H1 (cell line): ENCODE results near the gene NHP2. TPM values are rescaled to one million over a fixed set of nuclear protein-coding genes. Genes with fewer than 3 reads are reported as not detected.
A peak's percentile ranks its signal among the peaks of the same experiment; 100 is the strongest.

Source experiments
- CTCF ChIA-PET: fragments of 300-600 bp; sonication (Branson Sonifier 250); formaldehyde crosslinking; loops from one replicate; lab custom pipeline; 2021; ENCODE audit not compliant: partially characterized antibody; lab: Charles Lee
- POLR2A ChIA-PET: fragments of 300-600 bp; sonication (Branson Sonifier 250); formaldehyde crosslinking; loops from one replicate; lab custom pipeline; 2021; ENCODE audit warnings: inconsistent platforms; ENCODE audit not compliant: partially characterized antibody; lab: Charles Lee
- DNase-seq, 2 experiments: peaks; one replicate each; pipeline versions ENCODE4 v3.0.0 to v3.0.0-alpha.2; 2010 to 2022; ENCODE audit warnings: low spot score in 2 of 2, low read depth in 1 of 2, mixed read lengths in 1 of 2
- FAIRE-seq: peaks from 2 replicates; lab custom pipeline; 2011; peaks lifted over from hg19 to GRCh38; lab: Jason Lieb, UNC
- H2AFZ ChIP-seq: 2 replicates; pipeline ENCODE4 v1.8.1; 2012; ENCODE audit warnings: low read length, inconsistent platforms
- H2AK5ac ChIP-seq: 2 replicates; pipeline ENCODE4 v1.6.1; 2013; ENCODE audit warnings: low read depth, low read length
- H2BK120ac ChIP-seq: replicated peaks from 2 replicates; pipeline ENCODE3; 2013; ENCODE audit warnings: low read depth, low read length, inconsistent platforms
- H2BK12ac ChIP-seq: 2 replicates; pipeline ENCODE4 v1.6.1; 2013; ENCODE audit warnings: low read depth, low read length
- H2BK15ac ChIP-seq: 2 replicates; pipeline ENCODE4 v1.6.1; 2013; ENCODE audit warnings: low read length
- H2BK20ac ChIP-seq: 2 replicates; pipeline ENCODE4 v1.6.1; 2013; ENCODE audit warnings: low read length
- H2BK5ac ChIP-seq: 2 replicates; pipeline ENCODE4 v1.6.1; 2013; ENCODE audit warnings: low read depth, low read length
- H3K14ac ChIP-seq: 2 replicates; pipeline ENCODE4 v1.6.1; 2013; ENCODE audit warnings: inconsistent platforms; ENCODE audit not compliant: insufficient read length
- H3K18ac ChIP-seq: 2 replicates; pipeline ENCODE4 v1.6.1; 2013; ENCODE audit warnings: low read length; ENCODE audit errors: extremely low read depth
- H3K23ac ChIP-seq: 2 replicates; pipeline ENCODE4 v1.6.1; 2013; ENCODE audit warnings: inconsistent platforms; ENCODE audit not compliant: insufficient read length
- H3K23me2 ChIP-seq: 2 replicates; pipeline ENCODE4 v1.6.1; 2013; ENCODE audit warnings: low read depth, low read length
- H3K27ac ChIP-seq: 2 replicates; pipeline ENCODE4 v1.6.1; 2011; ENCODE audit warnings: low read depth, low read length, inconsistent platforms
- H3K27me3 ChIP-seq, 4 experiments: replicated peaks in 1 of 4; 1 replicate in 1 of 4; 2 replicates in 3 of 4; pipeline versions ENCODE4 v1.6.1 to v1.8.1; 2011 to 2013; ENCODE audit warnings: low read length in 3 of 4, mild to moderate bottlenecking in 3 of 4, inconsistent platforms in 2 of 4, mixed read lengths in 2 of 4, moderate library complexity in 1 of 4; ENCODE audit not compliant: control insufficient read depth in 3 of 4, insufficient read depth in 3 of 4; ENCODE audit errors: extremely low read depth in 1 of 4
- H3K36me3 ChIP-seq, 4 experiments: 2 replicates each; pipeline versions ENCODE4 v1.6.1 to v1.8.1; 2011 to 2013; ENCODE audit warnings: mild to moderate bottlenecking in 4 of 4, low read length in 3 of 4, moderate library complexity in 2 of 4, control low read depth in 1 of 4, inconsistent platforms in 1 of 4; ENCODE audit not compliant: insufficient read depth in 4 of 4, control insufficient read depth in 2 of 4
- H3K4ac ChIP-seq: replicated peaks from 2 replicates; pipeline ENCODE3; 2013; ENCODE audit warnings: low read length, low read depth, mixed read lengths, inconsistent platforms; ENCODE audit not compliant: insufficient read length
- H3K4me1 ChIP-seq, 4 experiments: replicated peaks in 1 of 4; 1 replicate in 1 of 4; 2 replicates in 3 of 4; pipeline versions ENCODE4 v1.6.1 to v1.8.1; 2011 to 2013; ENCODE audit warnings: low read length in 3 of 4, inconsistent platforms in 2 of 4, mixed read lengths in 1 of 4; ENCODE audit not compliant: insufficient read depth in 4 of 4, control insufficient read depth in 3 of 4
- H3K4me2 ChIP-seq, 2 experiments: 2 replicates each; pipeline versions ENCODE4 v1.6.1 to v1.8.1; 2011 to 2013; ENCODE audit warnings: low read depth in 2 of 2, low read length in 2 of 2, control low read depth in 1 of 2, inconsistent platforms in 1 of 2, mild to moderate bottlenecking in 1 of 2; ENCODE audit not compliant: insufficient read depth in 1 of 2
- H3K4me3 ChIP-seq, 4 experiments: fragments of 200-600, 300-600 bp in 1 of 4; sonication (generic), shearing (Covaris generic), sonication (Bioruptor Twin) in 1 of 4; 2 replicates each; pipeline versions ENCODE4 v1.5.1 to v1.8.1; 2011 to 2016; ENCODE audit warnings: low read length in 4 of 4, low read depth in 3 of 4, control low read depth in 2 of 4, inconsistent platforms in 2 of 4, mild to moderate bottlenecking in 2 of 4, mixed read lengths in 1 of 4, moderate library complexity in 1 of 4; ENCODE audit not compliant: insufficient read depth in 2 of 4; ENCODE audit errors: extremely low read depth in 1 of 4
- H3K56ac ChIP-seq: replicated peaks from 2 replicates; pipeline ENCODE3; 2013; ENCODE audit warnings: low read depth, mild to moderate bottlenecking, mixed read lengths, low read length, inconsistent platforms; ENCODE audit not compliant: insufficient read length
- H3K79me1 ChIP-seq: 2 replicates; pipeline ENCODE4 v1.6.1; 2013; ENCODE audit warnings: low read depth, low read length, control low read depth
- H3K79me2 ChIP-seq, 2 experiments: 2 replicates each; pipeline versions ENCODE4 v1.6.1 to v1.8.1; 2012 to 2013; ENCODE audit warnings: low read length in 2 of 2, mild to moderate bottlenecking in 2 of 2, inconsistent platforms in 1 of 2; ENCODE audit not compliant: insufficient read depth in 2 of 2, control insufficient read depth in 1 of 2
- H3K9ac ChIP-seq, 4 experiments: replicated peaks in 1 of 4; 1 replicate in 1 of 4; 2 replicates in 3 of 4; pipeline versions ENCODE4 v1.6.1 to v1.8.1; 2011 to 2013; ENCODE audit warnings: low read depth in 3 of 4, low read length in 3 of 4, control low read depth in 2 of 4, mild to moderate bottlenecking in 2 of 4, moderate library complexity in 2 of 4, inconsistent platforms in 1 of 4; ENCODE audit errors: extremely low read depth in 1 of 4
- H3K9me3 ChIP-seq, 2 experiments: 2 replicates each; pipeline versions ENCODE4 v1.6.1 to v1.8.1; 2012 to 2013; ENCODE audit warnings: mild to moderate bottlenecking in 2 of 2, moderate library complexity in 2 of 2, control low read depth in 1 of 2, inconsistent platforms in 1 of 2, low read depth in 1 of 2, low read length in 1 of 2, mixed read lengths in 1 of 2; ENCODE audit not compliant: insufficient read depth in 2 of 2
- H4K20me1 ChIP-seq, 2 experiments: replicated peaks in 1 of 2; 2 replicates each; pipeline versions ENCODE3 to v1.8.1; 2011 to 2013; ENCODE audit warnings: inconsistent platforms in 2 of 2, low read length in 2 of 2, mild to moderate bottlenecking in 1 of 2; ENCODE audit not compliant: insufficient read depth in 2 of 2, control insufficient read depth in 1 of 2
- H4K5ac ChIP-seq: 2 replicates; pipeline ENCODE4 v1.6.1; 2013; ENCODE audit warnings: low read length, low read depth, mixed read lengths, inconsistent platforms; ENCODE audit not compliant: insufficient read length
- H4K8ac ChIP-seq: 2 replicates; pipeline ENCODE4 v1.8.0; 2013; ENCODE audit warnings: mild to moderate bottlenecking, moderate library complexity, low read length, inconsistent platforms; ENCODE audit not compliant: insufficient read depth; ENCODE audit errors: extremely low read depth
- H4K91ac ChIP-seq: replicated peaks from 2 replicates; pipeline ENCODE3; 2013; ENCODE audit warnings: low read length, mixed read lengths, inconsistent platforms; ENCODE audit not compliant: insufficient read length
- CREB1 ChIP-seq: IDR thresholded peaks from 2 replicates; pipeline ENCODE4 v1.6.1; 2012; ENCODE audit warnings: inconsistent platforms
- GABPA ChIP-seq: IDR thresholded peaks from 2 replicates; pipeline ENCODE4 v1.6.1; 2011; ENCODE audit warnings: mild to moderate bottlenecking, low read length, moderate library complexity, borderline replicate concordance; ENCODE audit not compliant: insufficient read depth
- RAD21 ChIP-seq, 2 experiments: IDR thresholded peaks in 1 of 2; conservative IDR thresholded peaks in 1 of 2; 2 replicates each; pipeline ENCODE4 v1.6.1; 2011; ENCODE audit warnings: low read depth in 2 of 2, low read length in 2 of 2, improper control_type of control experiment in 1 of 2, inconsistent platforms in 1 of 2, mild to moderate bottlenecking in 1 of 2, moderate library complexity in 1 of 2
- SUZ12 ChIP-seq: fragments of 200-600 bp; sonication (generic); IDR thresholded peaks from 2 replicates; pipeline ENCODE4 v1.6.1; 2012; ENCODE audit warnings: mild to moderate bottlenecking, inconsistent platforms, low read length, moderate library complexity, mixed read lengths
- TBP ChIP-seq: IDR thresholded peaks from 2 replicates; pipeline ENCODE4 v1.6.1; 2011; ENCODE audit warnings: low read depth, low read length, improper control_type of control experiment
- WGBS, 2 experiments: shearing (Covaris generic) in 1 of 2; methylation state at CpG; one replicate each; pipeline versions ENCODE4 v1.1.6 to v1.1.7; 2013 to 2015; ENCODE audit warnings: low lambda C conversion rate in 2 of 2, mixed read lengths in 2 of 2, inconsistent platforms in 1 of 2, low coverage in 1 of 2, missing lambda C conversion rate in 1 of 2; ENCODE audit not compliant: insufficient replicate concordance in 2 of 2, insufficient coverage in 1 of 2, insufficient read length in 1 of 2; ENCODE audit errors: extremely low coverage in 1 of 2, missing lambda C conversion rate in 1 of 2; 5-methylcytosine and 5-hydroxymethylcytosine counted together
- polyA plus RNA-seq, 7 experiments: library from polyadenylated mRNA; depleted of rRNA in 3 of 7; stranded (reverse) in 5 of 7; unstranded in 2 of 7; fragments of >200 nt in 5 of 7; fragments of 200-250 nt in 2 of 7; gene quantifications; 1 replicate in 5 of 7; 2 replicates in 1 of 7; 4 replicates in 1 of 7; pipeline versions ENCODE4 v1.2.1 to v1.2.3, GENCODE V29; 2011 to 2013; ENCODE audit warnings: missing spikeins in 2 of 7, mixed read lengths in 2 of 7
- total RNA-seq: library from RNA; stranded (reverse); fragmentation: NEBNext Ultra II Directional; extraction: Animal tissue kit (Norgen Biotek cat#: 25700); gene quantifications from 2 replicates; pipeline ENCODE4 v1.2.1, GENCODE V29; 2021
- TF ChIP-seq, protein P1 (sequence below), 3 experiments: IDR thresholded peaks; 1 replicate in 2 of 3; 2 replicates in 1 of 3; pipeline versions ENCODE4 v1.5.1 to v1.6.1; 2011; ENCODE audit warnings: low read length in 3 of 3, mild to moderate bottlenecking in 3 of 3, inconsistent platforms in 2 of 3, low read depth in 1 of 3, moderate library complexity in 1 of 3; ENCODE audit not compliant: insufficient read depth in 1 of 3; ENCODE audit errors: control extremely low read depth in 1 of 3

Gene NHP2
- total and polyA plus RNA-seq, 2 of the 8 experiments (the other 6 are each of a cell fraction or from before 2014, with no cell fraction given) = 241 to 263 TPM

DNA sequence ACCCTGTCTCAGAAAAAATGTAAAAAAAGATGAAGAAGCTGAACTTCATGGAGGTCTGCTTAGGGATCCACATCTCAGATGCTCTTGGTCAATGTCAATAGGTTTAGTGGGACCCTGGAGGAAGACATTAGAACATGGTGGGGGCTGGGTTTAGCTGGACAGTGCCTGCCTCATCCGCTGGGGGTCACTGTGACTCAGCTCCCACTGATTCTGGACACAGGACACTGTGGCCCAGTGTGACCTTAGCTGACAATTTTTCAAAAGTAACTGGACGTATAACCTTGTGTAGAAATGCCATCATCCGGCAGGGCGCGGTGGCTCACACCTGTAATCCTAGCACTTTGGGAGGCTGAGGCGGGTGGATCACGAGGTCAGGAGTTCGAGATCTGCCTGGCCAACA is 43.3 kb upstream of the NHP2 start:
- H3K79me1 ChIP-seq = no peaks in the 10 kb centered on the region
- H2BK120ac ChIP-seq = no peak overlapping the region
- no peaks in the 10 kb centered on the region for H4K20me1 ChIP-seq
- H4K5ac ChIP-seq = no peak overlapping the region
- H3K36me3 ChIP-seq = no peaks in the 10 kb centered on the region
- H3K27ac ChIP-seq = no peak overlapping the region
- no peak overlapping the region for H3K9ac ChIP-seq
- POLR2A ChIA-PET = interaction anchor here (31.3 to 38.5 kb wide), 2 partner anchors 6 to 13 kb away, joined by 985 read pairs; partner anchors contain the start of genes GMCL2 and HNRNPAB
- no peak overlapping the region for H2BK15ac ChIP-seq
- H2AK5ac ChIP-seq = no peak overlapping the region
- no peak overlapping the region for H3K23ac ChIP-seq
- no peak overlapping the region for H3K4me3 ChIP-seq
- no peak overlapping the region for H4K8ac ChIP-seq
- H2AFZ ChIP-seq = no peak overlapping the region
- peaks cover 0 to 4% of the 10 kb centered on the region in 2 experiments; a peak in 2 of 4 replicates for H3K9me3 ChIP-seq
- 84% methylated on average over 8 of the region's 8 CpGs; no CpG with 5 or more reads in 1 of the 2 experiments for WGBS, 2 experiments
- TF ChIP-seq CREB1 (no peak), SUZ12 (no peak), GABPA (no peak), RAD21 (IDR thresholded peaks at IDR 0.05 in 1 of 2, conservative IDR thresholded peaks at IDR 0.05 in 1 of 2; ENCODE audit: low read depth in 2 of 2, low read length in 2 of 2) (peak; percentile 15 to 53; a peak in 3 of 4 replicates), TBP (no peak)
- TF ChIP-seq, protein P1, sequence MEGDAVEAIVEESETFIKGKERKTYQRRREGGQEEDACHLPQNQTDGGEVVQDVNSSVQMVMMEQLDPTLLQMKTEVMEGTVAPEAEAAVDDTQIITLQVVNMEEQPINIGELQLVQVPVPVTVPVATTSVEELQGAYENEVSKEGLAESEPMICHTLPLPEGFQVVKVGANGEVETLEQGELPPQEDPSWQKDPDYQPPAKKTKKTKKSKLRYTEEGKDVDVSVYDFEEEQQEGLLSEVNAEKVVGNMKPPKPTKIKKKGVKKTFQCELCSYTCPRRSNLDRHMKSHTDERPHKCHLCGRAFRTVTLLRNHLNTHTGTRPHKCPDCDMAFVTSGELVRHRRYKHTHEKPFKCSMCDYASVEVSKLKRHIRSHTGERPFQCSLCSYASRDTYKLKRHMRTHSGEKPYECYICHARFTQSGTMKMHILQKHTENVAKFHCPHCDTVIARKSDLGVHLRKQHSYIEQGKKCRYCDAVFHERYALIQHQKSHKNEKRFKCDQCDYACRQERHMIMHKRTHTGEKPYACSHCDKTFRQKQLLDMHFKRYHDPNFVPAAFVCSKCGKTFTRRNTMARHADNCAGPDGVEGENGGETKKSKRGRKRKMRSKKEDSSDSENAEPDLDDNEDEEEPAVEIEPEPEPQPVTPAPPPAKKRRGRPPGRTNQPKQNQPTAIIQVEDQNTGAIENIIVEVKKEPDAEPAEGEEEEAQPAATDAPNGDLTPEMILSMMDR (IDR thresholded peaks at IDR 0.05; ENCODE audit: control extremely low read depth in 1 of 3, insufficient read depth in 1 of 3, low read depth in 1 of 3, low read length in 3 of 3) = peak; percentile 49 to 89 (median 79)
- TF ChIP-seq, all 59 proteins: peak for 2
- FAIRE-seq = no peak
- DNase-seq = peak in 1 of 2 experiments; percentile 67
- CTCF ChIA-PET = interaction anchor here (0.9 to 3.7 kb wide), 18 partner anchors 8 to 119 kb away, joined by 3 to 54 read pairs (median 5); no protein-coding TSS in a partner anchor
- Histone ChIP-seq H3K14ac (no peak overlapping the region), H3K79me2 (no peaks in the 10 kb centered on the region), H3K4ac (no peak overlapping the region), H3K27me3 (no peaks in the 10 kb centered on the region; a peak in 1 of 7 replicates), H3K4me2 (no peak overlapping the region), H2BK12ac (no peak overlapping the region), H2BK20ac (no peak overlapping the region), H4K91ac (no peak overlapping the region), H3K4me1 (peaks cover 0 to 10% (median 3%) of the 10 kb centered on the region in 4 experiments; a peak in 3 of 7 replicates), H2BK5ac (no peak overlapping the region), H3K23me2 (no peaks in the 10 kb centered on the region), H3K18ac (no peak overlapping the region), H3K56ac (no peak overlapping the region)
